ENCODE measurements around the gene PRIMA1.

DNA sequence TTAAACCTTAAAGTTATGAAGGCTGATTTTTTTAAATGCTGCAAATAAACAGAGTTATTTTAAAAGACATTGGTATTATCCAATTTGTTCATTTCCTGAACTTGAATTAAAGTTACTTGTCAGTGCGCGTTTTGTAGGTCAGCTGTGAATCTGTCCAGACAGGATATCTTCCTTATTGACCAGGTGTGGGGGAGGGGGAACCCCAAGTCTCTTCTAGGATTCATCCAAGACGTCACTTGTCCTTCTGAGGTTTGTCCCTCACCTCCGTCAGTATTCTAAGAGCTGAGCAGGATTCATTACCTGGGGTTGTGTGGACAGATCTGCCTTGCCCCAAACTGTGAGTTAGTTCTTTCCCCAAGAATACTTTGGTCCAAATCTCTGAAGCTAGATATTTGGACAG is 8.8 kb upstream of the PRIMA1 start:
- TF ChIP-seq, protein P1, sequence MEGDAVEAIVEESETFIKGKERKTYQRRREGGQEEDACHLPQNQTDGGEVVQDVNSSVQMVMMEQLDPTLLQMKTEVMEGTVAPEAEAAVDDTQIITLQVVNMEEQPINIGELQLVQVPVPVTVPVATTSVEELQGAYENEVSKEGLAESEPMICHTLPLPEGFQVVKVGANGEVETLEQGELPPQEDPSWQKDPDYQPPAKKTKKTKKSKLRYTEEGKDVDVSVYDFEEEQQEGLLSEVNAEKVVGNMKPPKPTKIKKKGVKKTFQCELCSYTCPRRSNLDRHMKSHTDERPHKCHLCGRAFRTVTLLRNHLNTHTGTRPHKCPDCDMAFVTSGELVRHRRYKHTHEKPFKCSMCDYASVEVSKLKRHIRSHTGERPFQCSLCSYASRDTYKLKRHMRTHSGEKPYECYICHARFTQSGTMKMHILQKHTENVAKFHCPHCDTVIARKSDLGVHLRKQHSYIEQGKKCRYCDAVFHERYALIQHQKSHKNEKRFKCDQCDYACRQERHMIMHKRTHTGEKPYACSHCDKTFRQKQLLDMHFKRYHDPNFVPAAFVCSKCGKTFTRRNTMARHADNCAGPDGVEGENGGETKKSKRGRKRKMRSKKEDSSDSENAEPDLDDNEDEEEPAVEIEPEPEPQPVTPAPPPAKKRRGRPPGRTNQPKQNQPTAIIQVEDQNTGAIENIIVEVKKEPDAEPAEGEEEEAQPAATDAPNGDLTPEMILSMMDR (IDR thresholded peaks at IDR 0.05), result no peak
- no peak for TF ChIP-seq POLR2A (IDR thresholded peaks at IDR 0.05)
